HG03095 (cell line): ENCODE data around the gene ARFRP1.

Experiments used
- ATAC-seq: cut with Tn5 transposase; IDR thresholded peaks from one replicate; pipeline ENCODE4 v1.9.1; 2021; ENCODE audit warnings: moderate library complexity; ENCODE audit not compliant: unreplicated experiment

ARFRP1 gene, protein sequence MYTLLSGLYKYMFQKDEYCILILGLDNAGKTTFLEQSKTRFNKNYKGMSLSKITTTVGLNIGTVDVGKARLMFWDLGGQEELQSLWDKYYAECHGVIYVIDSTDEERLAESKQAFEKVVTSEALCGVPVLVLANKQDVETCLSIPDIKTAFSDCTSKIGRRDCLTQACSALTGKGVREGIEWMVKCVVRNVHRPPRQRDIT

GRCh38 chr20:63707558-63708300, at the start of gene ARFRP1, which contains the start of gene ZGPAT:
ARFRP1 (minus strand) TSS chr20:63707976; CDS start chr20:63707091, 885 bp downstream.
ZGPAT (plus strand) TSS chr20:63708039; CDS start chr20:63708581, 542 bp downstream.
- ATAC-seq, result peak; percentile 59

DNA sequence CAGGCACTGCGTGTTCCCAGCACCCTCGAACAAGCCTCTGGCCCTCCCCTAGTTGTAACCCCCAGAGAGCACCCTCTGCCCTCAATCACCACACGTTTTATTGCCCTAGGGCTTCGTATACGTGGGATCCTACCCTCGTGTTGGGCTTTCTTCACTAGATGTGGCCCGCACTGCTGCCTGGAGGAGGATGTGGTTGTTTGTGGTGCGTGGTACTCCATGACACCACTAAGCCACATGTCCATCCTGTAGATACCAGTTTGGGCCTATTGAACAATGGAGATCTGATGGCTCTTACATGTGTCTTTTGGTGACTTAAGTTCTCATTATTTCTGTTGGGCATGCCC, 48.8 kb upstream of the ARFRP1 start:
- ATAC-seq, result no peak

GRCh38 chr20:63755933-63756647, 48.3 kb upstream of the ARFRP1 start:
- no peak for ATAC-seq

DNA sequence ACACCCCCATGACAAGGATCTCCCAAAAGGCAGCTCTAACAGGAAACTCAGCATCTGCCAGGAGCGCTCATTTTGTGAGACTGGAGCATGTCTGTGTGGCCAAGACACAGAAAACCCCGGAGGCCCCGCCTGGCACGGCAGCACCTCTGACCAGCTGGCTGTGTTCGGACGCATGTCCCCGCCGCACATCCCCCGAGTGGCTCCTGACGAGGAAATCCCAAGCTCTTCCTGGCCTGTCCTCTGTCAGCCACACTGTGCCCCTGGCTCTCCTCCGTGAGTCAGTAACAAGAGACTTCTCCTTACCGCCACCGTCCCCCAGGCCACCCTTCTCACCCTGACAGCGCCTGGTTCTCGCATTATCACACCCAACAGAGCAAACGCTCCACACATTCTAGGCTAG, 46.2 kb upstream of the ARFRP1 start:
- ATAC-seq, result no peak

DNA sequence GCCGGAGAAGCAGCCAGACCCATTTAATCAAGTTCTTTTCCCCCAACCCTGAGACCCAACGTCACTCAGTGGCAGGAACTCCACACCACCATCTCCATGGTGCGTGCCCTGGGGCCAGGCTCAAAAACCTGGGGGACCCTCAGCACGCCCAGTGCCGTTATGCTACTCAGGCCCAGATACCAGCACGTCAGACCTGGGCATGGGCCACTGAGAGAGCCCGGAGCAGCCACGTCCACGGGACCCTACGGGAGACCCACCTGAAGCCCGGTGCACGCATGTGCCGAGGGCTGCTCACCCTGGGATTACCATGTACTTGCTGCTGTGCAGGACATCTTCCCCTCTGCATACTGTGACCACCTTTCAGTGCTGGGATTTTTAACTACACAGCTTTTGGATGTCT, 45.6 kb upstream of the ARFRP1 start:
- no peak for ATAC-seq

- no peak for ATAC-seq
These were observed 44.8 kb upstream of the ARFRP1 start for GRCh38 chr20:63752411-63753101.

GRCh38 chr20:63751471-63752271, 43.9 kb upstream of the ARFRP1 start:
- ATAC-seq, result no peak

- no peak for ATAC-seq
These were observed 43.2 kb upstream of the ARFRP1 start for GRCh38 chr20:63750807-63751470.

GRCh38 chr20:63749597-63750508, 42.1 kb upstream of the ARFRP1 start:
- no peak for ATAC-seq

- no peak for ATAC-seq
These were observed 41.1 kb upstream of the ARFRP1 start for GRCh38 chr20:63748934-63749270.

DNA sequence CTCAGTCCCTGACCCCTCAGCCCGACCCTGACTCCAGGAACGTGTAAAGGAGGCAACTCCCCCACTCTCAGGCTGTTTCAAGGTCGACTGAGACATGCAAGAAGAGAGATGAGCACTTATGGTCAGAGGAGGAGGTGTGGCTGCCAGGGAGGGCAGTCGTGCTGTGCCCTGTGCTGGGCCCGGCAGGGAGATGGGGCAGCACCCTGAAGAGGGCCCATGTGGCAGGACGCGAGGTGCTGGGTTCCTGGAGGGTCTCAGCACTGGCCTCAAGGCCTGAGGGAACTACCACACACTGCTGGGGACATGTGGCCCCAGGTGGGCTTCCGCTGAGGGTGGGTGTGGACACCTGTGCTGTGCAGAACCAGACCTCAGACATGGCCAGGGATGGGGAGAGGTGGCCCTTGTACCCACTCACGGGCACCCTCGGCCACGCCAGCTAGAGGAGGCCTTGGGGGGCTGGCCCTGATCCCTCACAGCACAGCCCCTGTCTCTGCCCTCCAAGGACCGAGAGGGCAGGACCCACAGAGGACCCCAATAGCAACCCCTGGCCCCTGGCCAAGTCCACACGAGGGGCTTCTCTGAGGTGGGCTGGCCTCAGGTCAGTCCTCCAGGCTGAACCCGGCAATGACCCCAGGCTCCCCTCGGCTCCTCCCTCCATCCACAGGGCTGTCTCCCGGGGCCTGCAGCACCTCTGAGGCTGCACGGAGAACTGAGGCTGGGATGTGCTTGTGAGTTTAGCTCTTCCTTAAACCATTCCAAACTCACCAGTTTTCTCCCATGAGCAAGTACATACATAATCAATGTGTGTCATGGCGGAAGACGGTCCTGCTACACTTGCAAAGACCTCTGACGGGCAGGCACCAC, 40.5 kb upstream of the ARFRP1 start:
- ATAC-seq, result no peak

DNA sequence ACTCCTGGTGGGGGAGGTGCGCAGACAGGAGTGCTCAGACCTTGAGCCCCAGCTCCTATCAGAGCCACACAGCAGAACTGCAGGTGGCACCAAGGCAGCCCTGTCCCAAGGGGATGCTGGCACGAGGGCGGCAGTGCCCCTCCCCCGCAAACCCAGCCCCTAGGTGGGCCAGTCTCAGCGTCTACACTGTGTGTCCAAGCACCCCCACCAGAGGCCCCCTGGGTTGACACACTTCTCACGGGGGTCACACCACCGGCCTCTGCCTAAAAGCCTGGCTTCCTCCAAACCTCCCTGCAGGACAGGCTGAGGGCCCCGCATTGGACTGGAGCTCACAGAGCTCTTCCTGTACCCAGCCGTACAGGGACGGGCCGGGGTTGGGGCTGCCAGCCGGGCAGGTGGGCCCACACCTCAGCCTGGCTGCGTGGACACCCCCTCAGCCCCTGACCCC, 39.9 kb upstream of the ARFRP1 start:
- ATAC-seq, result no peak

DNA sequence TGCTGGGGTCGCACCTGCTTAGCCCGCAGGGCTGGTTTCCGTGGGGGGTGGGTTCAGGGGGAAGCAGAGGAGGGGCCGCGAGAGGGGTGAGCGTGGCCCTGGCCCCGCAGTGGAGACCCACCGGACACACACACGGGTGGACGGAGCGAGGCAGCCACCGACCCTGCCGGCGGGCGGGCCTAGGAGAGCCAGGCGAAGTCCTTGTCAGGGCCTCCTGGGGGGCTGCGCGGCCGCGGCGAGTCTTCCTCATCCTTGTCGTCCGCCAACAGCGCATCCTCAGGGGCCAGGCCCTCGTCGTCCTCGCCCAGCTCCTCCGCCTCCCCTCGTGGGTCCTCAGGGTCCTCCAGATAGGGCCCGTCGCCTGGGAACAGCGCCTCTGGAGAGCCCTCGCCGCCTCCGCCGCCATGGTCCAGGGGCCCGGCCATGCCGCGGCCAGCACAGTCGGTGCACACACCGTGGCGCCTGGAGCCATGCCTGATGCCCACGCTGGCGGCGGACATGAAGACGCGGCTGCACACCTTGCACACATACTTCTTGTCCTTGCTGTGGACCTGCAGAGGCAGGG, 39.1 kb upstream of the ARFRP1 start:
- ATAC-seq, result no peak

DNA sequence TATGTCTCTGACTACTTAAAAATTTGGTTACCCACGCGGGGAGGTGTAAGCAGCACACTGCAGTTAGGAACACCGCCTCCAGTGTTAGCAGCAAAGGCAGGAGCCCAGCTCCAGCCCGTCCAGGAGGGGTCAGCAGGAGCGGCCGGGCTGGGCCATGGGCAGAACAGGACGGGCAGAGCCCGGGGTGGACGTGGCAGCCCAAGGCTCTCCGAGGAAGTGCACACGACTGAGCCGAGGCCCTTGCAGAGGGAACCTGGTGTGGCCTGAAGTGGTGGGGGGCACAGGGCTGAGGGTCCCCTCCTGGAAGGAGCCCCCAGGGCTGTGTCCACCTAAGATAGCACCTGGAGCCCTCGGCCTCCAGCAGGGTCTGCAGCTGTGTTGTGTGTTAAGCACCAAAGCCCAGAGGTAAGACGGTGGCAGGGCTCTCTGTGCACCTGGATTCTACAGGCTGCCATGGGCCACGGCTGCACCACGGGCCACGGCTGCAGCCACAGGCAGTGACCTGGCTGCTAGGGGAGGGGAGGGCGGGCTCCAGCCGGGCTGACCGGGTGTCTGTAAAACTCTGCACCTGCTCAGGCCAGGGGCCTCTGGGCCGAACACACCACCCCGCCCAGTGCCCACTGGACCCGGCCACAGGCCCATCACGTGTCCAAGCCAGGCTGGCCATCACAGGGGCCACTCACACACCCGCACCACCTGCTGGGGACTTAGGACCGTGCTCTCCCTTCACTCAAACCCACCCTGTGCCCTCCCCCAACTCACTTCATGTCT, 38.4 kb upstream of the ARFRP1 start:
- no peak for ATAC-seq

GRCh38 chr20:63745424-63745805, 37.6 kb upstream of the ARFRP1 start:
- no peak for ATAC-seq

GRCh38 chr20:63744574-63745423, 37.0 kb upstream of the ARFRP1 start:
- no peak for ATAC-seq
